ENCODE results near the gene ZNF311. TPM values are rescaled to one million over a fixed set of nuclear protein-coding genes. Genes with fewer than 3 reads are reported as not detected.

The ZNF311 gene
- total and polyA plus RNA-seq, 2 of the 13 experiments (the other 11 are each of a cell fraction or from before 2014, with no cell fraction given), result not detected

DNA sequence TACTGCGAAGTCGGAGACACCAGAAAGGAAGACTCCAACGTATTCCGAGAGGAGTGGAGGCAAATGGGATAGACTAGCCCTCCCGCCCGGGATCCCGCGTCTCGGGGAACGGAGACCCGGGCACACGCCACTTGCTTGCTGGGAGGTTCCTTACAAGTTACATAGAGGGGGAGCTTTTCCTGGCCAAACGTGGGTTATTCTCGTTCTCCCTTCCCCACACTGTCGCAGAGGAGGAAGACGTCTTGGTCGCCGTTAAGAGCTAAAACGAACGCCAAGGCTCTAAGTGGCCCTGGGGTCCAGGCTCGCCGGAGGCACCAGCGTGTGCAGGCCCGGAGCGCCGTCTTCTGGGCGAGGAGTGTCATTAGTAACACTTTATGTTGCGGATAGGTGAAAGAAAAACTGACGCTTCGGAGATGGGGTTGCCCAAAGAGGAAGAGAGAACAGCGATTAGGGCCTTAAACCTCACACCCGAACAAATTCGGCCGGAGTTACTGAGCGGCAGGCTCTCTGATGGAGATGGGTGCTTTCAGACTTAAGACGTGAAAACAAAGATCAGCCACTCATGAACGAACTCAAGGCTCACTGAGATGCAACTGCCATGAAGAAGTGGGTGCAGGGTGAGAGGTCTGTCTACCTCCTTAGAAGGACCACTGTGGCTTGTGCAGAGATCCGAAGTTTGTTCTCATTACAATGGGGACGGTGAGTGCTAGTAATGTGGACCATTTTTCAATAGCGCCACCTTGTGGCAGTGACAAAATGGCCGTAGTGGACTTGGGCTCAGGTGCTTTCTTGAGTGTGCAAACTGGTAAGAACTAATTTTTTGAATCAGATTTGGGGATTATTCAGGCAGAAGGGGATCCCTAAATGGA, 11.7 kb upstream of the ZNF311 start (continued):
- TF ChIP-seq ASH2L (IDR thresholded peaks at IDR 0.05; ENCODE audit: insufficient read length, low read depth, low read length), result peak; percentile 53
- TF ChIP-seq TEAD2 (CRISPR knock-in tag; IDR thresholded peaks at IDR 0.05), result no peak
- TF ChIP-seq, protein P1, sequence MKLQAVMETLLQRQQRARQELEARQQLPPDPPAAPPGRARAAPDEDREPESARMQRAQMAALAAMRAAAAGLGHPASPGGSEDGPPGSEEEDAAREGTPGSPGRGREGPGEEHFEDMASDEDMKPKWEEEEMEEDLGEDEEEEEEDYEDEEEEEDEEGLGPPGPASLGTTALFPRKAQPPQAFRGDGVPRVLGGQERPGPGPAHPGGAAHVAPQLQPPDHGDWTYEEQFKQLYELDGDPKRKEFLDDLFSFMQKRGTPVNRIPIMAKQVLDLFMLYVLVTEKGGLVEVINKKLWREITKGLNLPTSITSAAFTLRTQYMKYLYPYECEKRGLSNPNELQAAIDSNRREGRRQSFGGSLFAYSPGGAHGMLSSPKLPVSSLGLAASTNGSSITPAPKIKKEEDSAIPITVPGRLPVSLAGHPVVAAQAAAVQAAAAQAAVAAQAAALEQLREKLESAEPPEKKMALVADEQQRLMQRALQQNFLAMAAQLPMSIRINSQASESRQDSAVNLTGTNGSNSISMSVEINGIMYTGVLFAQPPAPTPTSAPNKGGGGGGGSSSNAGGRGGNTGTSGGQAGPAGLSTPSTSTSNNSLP (IDR thresholded peaks at IDR 0.05; ENCODE audit: low read depth, low read length), result no peak
- no peak for TF ChIP-seq RBFOX2 (IDR thresholded peaks at IDR 0.05; ENCODE audit: low read depth, low read length)
- no peak for TF ChIP-seq SMARCC2 (IDR thresholded peaks at IDR 0.05)
- TF ChIP-seq, protein P2, sequence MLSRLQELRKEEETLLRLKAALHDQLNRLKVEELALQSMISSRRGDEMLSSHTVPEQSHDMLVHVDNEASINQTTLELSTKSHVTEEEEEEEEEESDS (CRISPR knock-in tag; IDR thresholded peaks at IDR 0.05; ENCODE audit: borderline replicate concordance), result no peak; the same call in 1 of the 2 replicates
- TF ChIP-seq TBX3 (IDR thresholded peaks at IDR 0.05; ENCODE audit: borderline replicate concordance), result no peak
- no peak for TF ChIP-seq GATA4 (IDR thresholded peaks at IDR 0.05; ENCODE audit: borderline replicate concordance, low read depth)
- no peak for TF ChIP-seq ZNF737 (CRISPR knock-in tag; IDR thresholded peaks at IDR 0.05; ENCODE audit: borderline replicate concordance)
- TF ChIP-seq KLF13 (CRISPR knock-in tag; IDR thresholded peaks at IDR 0.05), result 0 out of 2 replicates have a peak, but pooled peaks have one; percentile 82
- no peak for TF ChIP-seq ZNF703 (CRISPR knock-in tag; IDR thresholded peaks at IDR 0.05; ENCODE audit: borderline replicate concordance)
- TF ChIP-seq, protein P3, sequence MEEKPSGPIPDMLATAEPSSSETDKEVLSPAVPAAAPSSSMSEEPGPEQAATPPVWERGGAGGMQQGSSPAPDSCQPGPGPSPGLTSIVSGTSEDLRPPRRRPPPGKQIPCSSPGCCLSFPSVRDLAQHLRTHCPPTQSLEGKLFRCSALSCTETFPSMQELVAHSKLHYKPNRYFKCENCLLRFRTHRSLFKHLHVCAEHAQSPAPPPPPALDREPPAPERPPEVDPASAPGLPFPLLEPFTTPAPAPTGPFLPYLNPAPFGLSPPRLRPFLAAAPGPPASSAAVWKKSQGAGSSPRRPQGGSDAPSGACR (CRISPR knock-in tag; IDR thresholded peaks at IDR 0.05), result 0 out of 2 replicates have a peak, but pooled peaks have one; percentile 52
- TF ChIP-seq ZNF605 (CRISPR knock-in tag; IDR thresholded peaks at IDR 0.05), result peak; percentile 84
- no peak for TF ChIP-seq PTBP1 (IDR thresholded peaks at IDR 0.05; ENCODE audit: low read depth, low read length, poor library complexity, severe bottlenecking)
- no peak for TF ChIP-seq NR1H2 (CRISPR knock-in tag; IDR thresholded peaks at IDR 0.05; ENCODE audit: borderline replicate concordance, low read depth)
- TF ChIP-seq PHB2 (IDR thresholded peaks at IDR 0.05; ENCODE audit: partially characterized antibody), result no peak
- 0 out of 2 replicates have a peak, but pooled peaks have one; percentile 14 for TF ChIP-seq IRX3 (CRISPR knock-in tag; IDR thresholded peaks at IDR 0.05; ENCODE audit: borderline replicate concordance, low read depth)
- no peak; the same call in 1 of the 2 replicates for TF ChIP-seq MAF1 (CRISPR knock-in tag; IDR thresholded peaks at IDR 0.05; ENCODE audit: borderline replicate concordance)
- TF ChIP-seq, protein P4, sequence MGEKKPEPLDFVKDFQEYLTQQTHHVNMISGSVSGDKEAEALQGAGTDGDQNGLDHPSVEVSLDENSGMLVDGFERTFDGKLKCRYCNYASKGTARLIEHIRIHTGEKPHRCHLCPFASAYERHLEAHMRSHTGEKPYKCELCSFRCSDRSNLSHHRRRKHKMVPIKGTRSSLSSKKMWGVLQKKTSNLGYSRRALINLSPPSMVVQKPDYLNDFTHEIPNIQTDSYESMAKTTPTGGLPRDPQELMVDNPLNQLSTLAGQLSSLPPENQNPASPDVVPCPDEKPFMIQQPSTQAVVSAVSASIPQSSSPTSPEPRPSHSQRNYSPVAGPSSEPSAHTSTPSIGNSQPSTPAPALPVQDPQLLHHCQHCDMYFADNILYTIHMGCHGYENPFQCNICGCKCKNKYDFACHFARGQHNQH (CRISPR knock-in tag; IDR thresholded peaks at IDR 0.05), result peak; percentile 70; the same call in 1 of the 2 replicates
- TF ChIP-seq, protein P5, sequence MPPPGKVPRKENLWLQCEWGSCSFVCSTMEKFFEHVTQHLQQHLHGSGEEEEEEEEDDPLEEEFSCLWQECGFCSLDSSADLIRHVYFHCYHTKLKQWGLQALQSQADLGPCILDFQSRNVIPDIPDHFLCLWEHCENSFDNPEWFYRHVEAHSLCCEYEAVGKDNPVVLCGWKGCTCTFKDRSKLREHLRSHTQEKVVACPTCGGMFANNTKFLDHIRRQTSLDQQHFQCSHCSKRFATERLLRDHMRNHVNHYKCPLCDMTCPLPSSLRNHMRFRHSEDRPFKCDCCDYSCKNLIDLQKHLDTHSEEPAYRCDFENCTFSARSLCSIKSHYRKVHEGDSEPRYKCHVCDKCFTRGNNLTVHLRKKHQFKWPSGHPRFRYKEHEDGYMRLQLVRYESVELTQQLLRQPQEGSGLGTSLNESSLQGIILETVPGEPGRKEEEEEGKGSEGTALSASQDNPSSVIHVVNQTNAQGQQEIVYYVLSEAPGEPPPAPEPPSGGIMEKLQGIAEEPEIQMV (CRISPR knock-in tag; IDR thresholded peaks at IDR 0.05; ENCODE audit: low read depth), result no peak
- TF ChIP-seq ZNF383 (CRISPR knock-in tag; IDR thresholded peaks at IDR 0.05; ENCODE audit: borderline replicate concordance), result no peak
- TF ChIP-seq ZNF431 (CRISPR knock-in tag; IDR thresholded peaks at IDR 0.05; ENCODE audit: borderline replicate concordance, low read depth), result peak; percentile 83
- no peak for TF ChIP-seq RBM22 (optimal IDR thresholded peaks at IDR 0.05; ENCODE audit: low read length)
- peak; percentile 19; the same call in 1 of the 2 replicates for TF ChIP-seq REPIN1 (CRISPR knock-in tag; IDR thresholded peaks at IDR 0.05; ENCODE audit: borderline replicate concordance, low read depth)
